ENCODE measurements around the gene FAM3B. TPM values are rescaled to one million over a fixed set of nuclear protein-coding genes. Genes with fewer than 3 reads are reported as not detected.

The FAM3B gene
- total and polyA plus RNA-seq, 2 experiments from 2014 or later, result 2.5 to 3.6 TPM

- Histone ChIP-seq H3K36me3 (ENCODE audit: insufficient read depth) (no peaks in the 10 kb centered on the region), H3F3A (replicated peaks; ENCODE audit: low read depth) (no peaks in the 10 kb centered on the region), H3K27me3 (ENCODE audit: insufficient read depth) (no peaks in the 10 kb centered on the region), H3K9me2 (ENCODE audit: insufficient read depth) (no peaks in the 10 kb centered on the region), H3K4me3 (no peak overlapping the region), H2AFZ (no peak overlapping the region), H3K4me2 (no peak overlapping the region), H4K20me1 (replicated peaks; ENCODE audit: insufficient read depth) (no peaks in the 10 kb centered on the region; the same call in 1 of the 2 replicates), H3K4me1 (ENCODE audit: insufficient read depth) (no peaks in the 10 kb centered on the region), H3K79me2 (replicated peaks; ENCODE audit: insufficient read depth) (no peaks in the 10 kb centered on the region), H3K27ac (ENCODE audit: low read depth) (no peak overlapping the region)
- Mint-ChIP-seq H3K27me3 (ENCODE audit: insufficient read depth, low read depth, poor library complexity) (peaks cover 6% of the 10 kb centered on the region), H3K27ac (no peak overlapping the region), H3K4me3 (no peak overlapping the region), H3K4me1 (no peaks in the 10 kb centered on the region), H3K9me3 (no peaks in the 10 kb centered on the region), H3K36me3 (ENCODE audit: low read depth) (no peaks in the 10 kb centered on the region)
- ATAC-seq (no peak), DNase-seq (ENCODE audit: low spot score) (no peak)
- TF ChIP-seq NANOG (IDR thresholded peaks at IDR 0.05; ENCODE audit: borderline replicate concordance) (no peak), ZNF114 (CRISPR knock-in tag; IDR thresholded peaks at IDR 0.05) (no peak)
Measured at GRCh38 chr21:41348434-41348833, 31.8 kb downstream of the FAM3B start.

GRCh38 chr21:41349126-41349525 lies 32.5 kb downstream of the FAM3B start:
- ATAC-seq (no peak), DNase-seq (ENCODE audit: low spot score) (no peak)
- Histone ChIP-seq H3K27ac (ENCODE audit: low read depth) (no peak overlapping the region), H3K9me2 (ENCODE audit: insufficient read depth) (no peaks in the 10 kb centered on the region), H3K36me3 (ENCODE audit: insufficient read depth) (no peaks in the 10 kb centered on the region), H3K4me3 (no peak overlapping the region), H3K27me3 (ENCODE audit: insufficient read depth) (no peaks in the 10 kb centered on the region), H3F3A (replicated peaks; ENCODE audit: low read depth) (no peaks in the 10 kb centered on the region), H3K4me2 (no peak overlapping the region), H3K4me1 (ENCODE audit: insufficient read depth) (no peaks in the 10 kb centered on the region), H4K20me1 (replicated peaks; ENCODE audit: insufficient read depth) (no peaks in the 10 kb centered on the region; the same call in 1 of the 2 replicates), H3K79me2 (replicated peaks; ENCODE audit: insufficient read depth) (no peaks in the 10 kb centered on the region), H2AFZ (no peak overlapping the region)
- TF ChIP-seq ZNF462 (CRISPR knock-in tag; IDR thresholded peaks at IDR 0.05), result no peak
- TF ChIP-seq ZNF114 (CRISPR knock-in tag; IDR thresholded peaks at IDR 0.05), result no peak
- TF ChIP-seq EZH2 (IDR thresholded peaks at IDR 0.05; ENCODE audit: low read depth, unreplicated experiment), result no peak
- no peak for TF ChIP-seq NANOG (IDR thresholded peaks at IDR 0.05; ENCODE audit: borderline replicate concordance)
- Mint-ChIP-seq H3K27ac (no peak overlapping the region), H3K27me3 (ENCODE audit: insufficient read depth, low read depth, poor library complexity) (peaks cover 6% of the 10 kb centered on the region), H3K4me3 (no peak overlapping the region), H3K9me3 (no peaks in the 10 kb centered on the region), H3K4me1 (no peaks in the 10 kb centered on the region), H3K36me3 (ENCODE audit: low read depth) (no peaks in the 10 kb centered on the region)

All from GM23338 (cell line).